H9 (cell line): Measurements from ENCODE around the gene CALML5. TPM values are rescaled to one million over a fixed set of nuclear protein-coding genes. Genes with fewer than 3 reads are reported as not detected.

ENCODE experiments used
- DNase-seq: peaks from one replicate; pipeline ENCODE4 v3.0.0-alpha.2; 2017
- H2AFZ ChIP-seq: one replicate; pipeline ENCODE4 v1.6.1; 2013; ENCODE audit warnings: mild to moderate bottlenecking, low read length, control low read depth, moderate library complexity
- H2AK5ac ChIP-seq: 2 replicates; pipeline ENCODE4 v1.6.1; 2013; ENCODE audit warnings: low read length, control low read depth, mixed read lengths; ENCODE audit not compliant: insufficient read length
- H2BK120ac ChIP-seq: one replicate; pipeline ENCODE4 v1.6.1; 2013; ENCODE audit warnings: low read depth, mild to moderate bottlenecking, low read length, control low read depth, inconsistent platforms; ENCODE audit not compliant: poor library complexity, severe bottlenecking
- H2BK12ac ChIP-seq: 2 replicates; pipeline ENCODE4 v1.6.1; 2013; ENCODE audit warnings: low read length, control low read depth, mixed read lengths, low read depth; ENCODE audit not compliant: insufficient read length
- H2BK15ac ChIP-seq: 2 replicates; pipeline ENCODE4 v1.6.1; 2013; ENCODE audit warnings: low read depth, low read length, control low read depth
- H2BK20ac ChIP-seq: one replicate; pipeline ENCODE4 v1.6.1; 2013; ENCODE audit warnings: low read depth, mild to moderate bottlenecking, low read length, control low read depth, inconsistent platforms; ENCODE audit not compliant: poor library complexity, severe bottlenecking
- H2BK5ac ChIP-seq: 2 replicates; pipeline ENCODE4 v1.6.1; 2013; ENCODE audit warnings: low read length, control low read depth, mixed read lengths; ENCODE audit not compliant: insufficient read length
- H3K14ac ChIP-seq: 2 replicates; pipeline ENCODE4 v1.6.1; 2013; ENCODE audit warnings: low read length, control low read depth; ENCODE audit not compliant: insufficient read depth
- H3K18ac ChIP-seq: 2 replicates; pipeline ENCODE4 v1.6.1; 2013; ENCODE audit warnings: low read depth, mild to moderate bottlenecking, mixed read lengths, low read length, control low read depth; ENCODE audit not compliant: insufficient read length
- H3K23ac ChIP-seq: 2 replicates; pipeline ENCODE4 v1.6.1; 2013; ENCODE audit warnings: low read length, control low read depth, mixed read lengths, low read depth; ENCODE audit not compliant: insufficient read length
- H3K23me2 ChIP-seq: 2 replicates; pipeline ENCODE4 v1.6.1; 2013; ENCODE audit warnings: low read depth, mild to moderate bottlenecking, mixed read lengths, low read length, control low read depth; ENCODE audit not compliant: insufficient read length, poor library complexity, severe bottlenecking
- H3K27ac ChIP-seq: 2 replicates; pipeline ENCODE4 v1.5.1; 2013; ENCODE audit warnings: low read length, control low read depth, mixed read lengths, low read depth; ENCODE audit not compliant: insufficient read length
- H3K27me3 ChIP-seq: 2 replicates; pipeline ENCODE4 v1.6.1; 2013; ENCODE audit warnings: low read length, control low read depth, inconsistent platforms; ENCODE audit not compliant: insufficient read depth
- H3K4ac ChIP-seq: 2 replicates; pipeline ENCODE4 v1.6.1; 2013; ENCODE audit warnings: low read depth, mild to moderate bottlenecking, control low read depth, inconsistent platforms, low read length, moderate library complexity
- H3K4me1 ChIP-seq: 2 replicates; pipeline ENCODE4 v1.6.1; 2013; ENCODE audit warnings: low read length, control low read depth, inconsistent platforms; ENCODE audit not compliant: insufficient read depth
- H3K4me2 ChIP-seq: 2 replicates; pipeline ENCODE4 v1.6.1; 2013; ENCODE audit warnings: low read length, control low read depth, mixed read lengths; ENCODE audit not compliant: insufficient read length, insufficient read depth
- H3K56ac ChIP-seq: 2 replicates; pipeline ENCODE4 v1.6.1; 2013; ENCODE audit warnings: low read depth, mild to moderate bottlenecking, mixed read lengths, low read length, control low read depth; ENCODE audit not compliant: insufficient read length
- H3K79me1 ChIP-seq: 2 replicates; pipeline ENCODE4 v1.6.1; 2013; ENCODE audit warnings: low read depth, mild to moderate bottlenecking, moderate library complexity, low read length, control low read depth, inconsistent platforms; ENCODE audit not compliant: insufficient read depth, poor library complexity, severe bottlenecking
- H3K79me2 ChIP-seq: 2 replicates; pipeline ENCODE4 v1.6.1; 2013; ENCODE audit warnings: low read length, control low read depth, inconsistent platforms; ENCODE audit not compliant: insufficient read depth
- H3K9ac ChIP-seq: 2 replicates; pipeline ENCODE4 v1.6.1; 2013; ENCODE audit warnings: low read length, control low read depth, mixed read lengths; ENCODE audit not compliant: insufficient read length; ENCODE audit errors: extremely low read depth
- H3K9me3 ChIP-seq: one replicate; pipeline ENCODE4 v1.6.1; 2013; ENCODE audit warnings: low read depth, low read length, inconsistent platforms; ENCODE audit not compliant: control insufficient read depth
- H3T11ph ChIP-seq: one replicate; pipeline ENCODE4 v1.6.1; 2013; ENCODE audit warnings: mild to moderate bottlenecking, low read length, control low read depth, inconsistent platforms
- H4K20me1 ChIP-seq: one replicate; pipeline ENCODE4 v1.6.1; 2013; ENCODE audit not compliant: control insufficient read depth, insufficient read length, insufficient read depth
- H4K5ac ChIP-seq: 2 replicates; pipeline ENCODE4 v1.6.1; 2013; ENCODE audit warnings: low read depth, mild to moderate bottlenecking, mixed read lengths, low read length, control low read depth; ENCODE audit not compliant: insufficient read length
- H4K8ac ChIP-seq: replicated peaks from 2 replicates; pipeline ENCODE4 v1.6.1; 2013; ENCODE audit warnings: low read length, control low read depth, mixed read lengths, low read depth; ENCODE audit not compliant: insufficient read length
- H4K91ac ChIP-seq: 2 replicates; pipeline ENCODE4 v1.6.1; 2013; ENCODE audit warnings: low read depth, mild to moderate bottlenecking, moderate library complexity, mixed read lengths, low read length, control low read depth; ENCODE audit not compliant: insufficient read length
- H3K27ac Mint-ChIP-seq, 3 experiments: 2 replicates in 2 of 3; 3 replicates in 1 of 3; pipeline ENCODE4 v1.8.0; 2020 to 2021; ENCODE audit warnings: mixed read lengths in 3 of 3, mild to moderate bottlenecking in 1 of 3, moderate library complexity in 1 of 3
- H3K27me3 Mint-ChIP-seq: 2 replicates; pipeline ENCODE4 v1.8.0; 2021; ENCODE audit warnings: low read depth, mild to moderate bottlenecking, moderate library complexity, mixed read lengths
- H3K36me3 Mint-ChIP-seq, 3 experiments: 2 replicates in 2 of 3; 3 replicates in 1 of 3; pipeline ENCODE4 v1.8.0; 2020 to 2021; ENCODE audit warnings: low read depth in 3 of 3, mixed read lengths in 3 of 3; ENCODE audit not compliant: insufficient read depth in 1 of 3
- H3K4me1 Mint-ChIP-seq, 2 experiments: 2 replicates each; pipeline ENCODE4 v1.8.0; 2020; ENCODE audit warnings: mixed read lengths in 2 of 2
- H3K4me3 Mint-ChIP-seq, 2 experiments: 2 replicates in 1 of 2; 3 replicates in 1 of 2; pipeline ENCODE4 v1.8.0; 2020 to 2021; ENCODE audit warnings: mild to moderate bottlenecking in 2 of 2, mixed read lengths in 2 of 2, moderate library complexity in 1 of 2
- H3K9me3 Mint-ChIP-seq, 2 experiments: 2 replicates in 1 of 2; 3 replicates in 1 of 2; pipeline ENCODE4 v1.8.0; 2020; ENCODE audit warnings: mild to moderate bottlenecking in 2 of 2, mixed read lengths in 2 of 2, moderate library complexity in 1 of 2
- WGBS: extraction: QIAGEN DNeasy Blood & Tissue Kit; methylation state at CpG from one replicate; pipeline ENCODE4 v1.1.7; 2013; ENCODE audit warnings: missing lambda C conversion rate, low lambda C conversion rate, mixed read lengths; ENCODE audit not compliant: insufficient read length; ENCODE audit errors: extremely low coverage; 5-methylcytosine and 5-hydroxymethylcytosine counted together
- total RNA-seq: library from RNA; stranded (reverse); gene quantifications from 2 replicates; pipeline ENCODE4 v1.2.1, GENCODE V29; 2021
- TF ChIP-seq, protein P1 (sequence below): fragments of 200-600 bp; sonication (generic); conservative IDR thresholded peaks from 3 replicates; pipeline ENCODE4 v1.8.0; 2021; ENCODE audit warnings: antibody characterized with exemption, mild to moderate bottlenecking

CALML5 gene
- total RNA-seq, 1 experiment from 2014 or later, result not detected

GRCh38 chr10:5531558-5532306, 32.4 kb upstream of the CALML5 start:
- H4K20me1 ChIP-seq, result no peaks in the 10 kb centered on the region
- no peak overlapping the region for H3K27ac ChIP-seq
- TF ChIP-seq, protein P1, sequence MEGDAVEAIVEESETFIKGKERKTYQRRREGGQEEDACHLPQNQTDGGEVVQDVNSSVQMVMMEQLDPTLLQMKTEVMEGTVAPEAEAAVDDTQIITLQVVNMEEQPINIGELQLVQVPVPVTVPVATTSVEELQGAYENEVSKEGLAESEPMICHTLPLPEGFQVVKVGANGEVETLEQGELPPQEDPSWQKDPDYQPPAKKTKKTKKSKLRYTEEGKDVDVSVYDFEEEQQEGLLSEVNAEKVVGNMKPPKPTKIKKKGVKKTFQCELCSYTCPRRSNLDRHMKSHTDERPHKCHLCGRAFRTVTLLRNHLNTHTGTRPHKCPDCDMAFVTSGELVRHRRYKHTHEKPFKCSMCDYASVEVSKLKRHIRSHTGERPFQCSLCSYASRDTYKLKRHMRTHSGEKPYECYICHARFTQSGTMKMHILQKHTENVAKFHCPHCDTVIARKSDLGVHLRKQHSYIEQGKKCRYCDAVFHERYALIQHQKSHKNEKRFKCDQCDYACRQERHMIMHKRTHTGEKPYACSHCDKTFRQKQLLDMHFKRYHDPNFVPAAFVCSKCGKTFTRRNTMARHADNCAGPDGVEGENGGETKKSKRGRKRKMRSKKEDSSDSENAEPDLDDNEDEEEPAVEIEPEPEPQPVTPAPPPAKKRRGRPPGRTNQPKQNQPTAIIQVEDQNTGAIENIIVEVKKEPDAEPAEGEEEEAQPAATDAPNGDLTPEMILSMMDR, result no peak
- no peak overlapping the region for H2BK15ac ChIP-seq
- H3K27me3 Mint-ChIP-seq, result peaks cover 5% of the 10 kb centered on the region; the same call in 1 of the 2 replicates
- H3K9me3 ChIP-seq, result no peaks in the 10 kb centered on the region
- H2BK20ac ChIP-seq, result no peak overlapping the region
- no peak overlapping the region for H2BK120ac ChIP-seq
- no peak for DNase-seq
- H3K4me3 Mint-ChIP-seq, result no peak overlapping the region
- H3K18ac ChIP-seq, result no peak overlapping the region
- H3K9ac ChIP-seq, result no peak overlapping the region
- no peak overlapping the region for H2AK5ac ChIP-seq
- H3K56ac ChIP-seq, result no peak overlapping the region
- no peak overlapping the region; the same call in 1 of the 2 replicates for H3K14ac ChIP-seq
- no peak overlapping the region for H3K27ac Mint-ChIP-seq
- H2BK5ac ChIP-seq, result no peak overlapping the region
- no peak overlapping the region for H3T11ph ChIP-seq
- H3K79me2 ChIP-seq, result no peaks in the 10 kb centered on the region
- H3K79me1 ChIP-seq, result no peaks in the 10 kb centered on the region
- no peak overlapping the region for H2AFZ ChIP-seq
- no peaks in the 10 kb centered on the region for H3K27me3 ChIP-seq
- no peak overlapping the region for H3K23ac ChIP-seq
- H3K9me3 Mint-ChIP-seq, result 0 out of 5 replicates have a peak, but pooled peaks cover 0 to 2% of the 10 kb centered on the region in 2 experiments
- H3K4me2 ChIP-seq, result no peak overlapping the region
- no peaks in the 10 kb centered on the region; a peak in 1 of 7 replicates for H3K36me3 Mint-ChIP-seq
- WGBS, result no CpG with 5 or more reads among the region's 10 CpGs
- no peak overlapping the region for H4K5ac ChIP-seq
- H4K8ac ChIP-seq, result no peak overlapping the region
- no peaks in the 10 kb centered on the region for H3K4me1 ChIP-seq
- no peak overlapping the region for H3K4ac ChIP-seq
- no peak overlapping the region for H4K91ac ChIP-seq
- no peak overlapping the region for H2BK12ac ChIP-seq
- H3K23me2 ChIP-seq, result no peaks in the 10 kb centered on the region
- H3K4me1 Mint-ChIP-seq, result peaks cover 3 to 18% of the 10 kb centered on the region in 2 experiments; a peak in 1 of 4 replicates
